Sigmoid colon (tissue), 4 donors: ENCODE measurements around the gene CCDC158.

Source experiments
- EP300 ChIP-seq, 4 donors: sonication (generic); formaldehyde crosslinking; IDR thresholded peaks; one replicate each; pipeline ENCODE4 v1.6.1; 2017; ENCODE audit warnings: antibody characterized with exemption in 4 of 4
- POLR2AphosphoS5 ChIP-seq, 4 donors: sonication (generic); formaldehyde crosslinking; IDR thresholded peaks; one replicate each; pipeline ENCODE4 v1.6.1; 2017; ENCODE audit warnings: antibody characterized with exemption in 4 of 4
- TF ChIP-seq, protein P1 (sequence below), 4 experiments: fragments of 450-650 bp in 3 of 4; fragments of 200-600 bp in 1 of 4; IDR thresholded peaks; one replicate each; pipeline ENCODE4 v1.5.1; 2016 to 2019; ENCODE audit warnings: antibody characterized with exemption in 4 of 4, mild to moderate bottlenecking in 3 of 4, moderate library complexity in 2 of 4

DNA sequence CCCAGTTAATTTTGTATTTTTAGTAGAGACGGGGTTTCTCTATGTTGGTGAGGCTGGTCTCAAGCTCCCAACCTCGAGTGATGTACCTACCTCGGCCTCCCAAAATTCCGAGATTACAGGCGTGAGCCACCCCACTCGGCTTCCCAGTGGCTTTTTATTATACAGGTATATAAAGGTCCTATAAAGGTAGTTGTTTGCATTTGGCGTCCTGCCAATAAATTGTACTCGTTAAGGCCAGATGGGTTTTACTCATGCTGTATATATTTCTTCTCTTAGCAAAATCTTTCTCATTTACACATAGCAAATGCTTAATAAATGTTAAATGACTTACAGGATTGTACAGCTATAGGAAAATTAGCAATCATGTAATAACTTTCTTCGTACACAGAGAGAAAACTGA lies 20.9 kb upstream of the CCDC158 start:
- TF ChIP-seq EP300 (IDR thresholded peaks at IDR 0.05): no peak
- TF ChIP-seq, protein P1, sequence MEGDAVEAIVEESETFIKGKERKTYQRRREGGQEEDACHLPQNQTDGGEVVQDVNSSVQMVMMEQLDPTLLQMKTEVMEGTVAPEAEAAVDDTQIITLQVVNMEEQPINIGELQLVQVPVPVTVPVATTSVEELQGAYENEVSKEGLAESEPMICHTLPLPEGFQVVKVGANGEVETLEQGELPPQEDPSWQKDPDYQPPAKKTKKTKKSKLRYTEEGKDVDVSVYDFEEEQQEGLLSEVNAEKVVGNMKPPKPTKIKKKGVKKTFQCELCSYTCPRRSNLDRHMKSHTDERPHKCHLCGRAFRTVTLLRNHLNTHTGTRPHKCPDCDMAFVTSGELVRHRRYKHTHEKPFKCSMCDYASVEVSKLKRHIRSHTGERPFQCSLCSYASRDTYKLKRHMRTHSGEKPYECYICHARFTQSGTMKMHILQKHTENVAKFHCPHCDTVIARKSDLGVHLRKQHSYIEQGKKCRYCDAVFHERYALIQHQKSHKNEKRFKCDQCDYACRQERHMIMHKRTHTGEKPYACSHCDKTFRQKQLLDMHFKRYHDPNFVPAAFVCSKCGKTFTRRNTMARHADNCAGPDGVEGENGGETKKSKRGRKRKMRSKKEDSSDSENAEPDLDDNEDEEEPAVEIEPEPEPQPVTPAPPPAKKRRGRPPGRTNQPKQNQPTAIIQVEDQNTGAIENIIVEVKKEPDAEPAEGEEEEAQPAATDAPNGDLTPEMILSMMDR (IDR thresholded peaks at IDR 0.05): no peak
- TF ChIP-seq POLR2AphosphoS5 (IDR thresholded peaks at IDR 0.05): no peak
